Lower leg skin (tissue), 4 donors: ENCODE results near the gene CDCA7. TPM values are rescaled to one million over a fixed set of nuclear protein-coding genes. Genes with fewer than 3 reads are reported as not detected.

Source experiments
- DNase-seq, 2 donors: peaks; one replicate each; pipeline ENCODE4 v3.0.0-alpha.2; 2019; ENCODE audit warnings: low spot score in 2 of 2
- H3K4me3 ChIP-seq: fragments of 200-600 bp; sonication (generic); 2 replicates; pipeline ENCODE4 v1.5.1; 2017; ENCODE audit warnings: mild to moderate bottlenecking, low read depth; ENCODE audit not compliant: poor library complexity, severe bottlenecking
- POLR2A ChIP-seq, 2 donors: fragments of 450-650 bp; IDR thresholded peaks; one replicate each; pipeline ENCODE4 v1.6.1; 2016 to 2017; ENCODE audit warnings: antibody characterized with exemption in 2 of 2, mild to moderate bottlenecking in 1 of 2, moderate library complexity in 1 of 2
- WGBS, 2 donors: methylation state at CpG; one replicate each; pipeline ENCODE4 v1.1.5; 2018; 5-methylcytosine and 5-hydroxymethylcytosine counted together
- intact Hi-C: fragments of 100-400 bp; cut with DNase I; formaldehyde crosslinking; loops from one replicate; pipeline ENCODE4 v1.15.0; 2023; ENCODE audit warnings: low total_unique reads
- total RNA-seq, 4 donors: library from RNA; depleted of rRNA; stranded (reverse); fragments of >200 nt; gene quantifications; one replicate each; pipeline ENCODE4 v1.1.0, GENCODE V29; 2016
- TF ChIP-seq, protein P1 (sequence below), 3 donors: fragments of 450-650 bp; IDR thresholded peaks; one replicate each; pipeline ENCODE4 v1.5.1; 2016; ENCODE audit warnings: antibody characterized with exemption in 3 of 3, mild to moderate bottlenecking in 3 of 3, moderate library complexity in 2 of 3

The CDCA7 gene
- total RNA-seq, 4 donors from 2014 or later: 5.4 to 6.6 (median 5.7) TPM

DNA sequence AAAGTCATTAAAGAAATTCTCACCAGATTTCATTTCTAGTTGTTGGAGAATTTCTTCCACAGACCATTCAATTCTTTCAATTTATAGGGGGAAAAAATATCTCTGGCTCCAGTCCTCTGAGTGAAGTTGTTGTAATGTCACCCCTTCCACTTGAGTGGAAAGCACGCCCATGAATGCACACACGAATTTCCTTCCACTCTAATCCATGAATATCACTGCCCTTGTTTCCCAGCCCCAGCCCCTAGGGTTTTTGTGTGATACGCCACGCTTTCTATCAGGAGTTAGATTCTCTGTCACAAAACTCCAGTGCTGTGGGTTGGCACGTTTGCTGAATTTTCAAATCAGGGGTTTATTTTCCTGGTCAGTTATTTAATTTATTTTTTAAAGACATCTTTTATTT, 38.1 kb downstream of the CDCA7 start:
- WGBS, 2 donors: 77 to 85% methylated on average over 5 of the region's 5 CpGs
- no peak overlapping the region for H3K4me3 ChIP-seq
- intact Hi-C loops: no loop called here
- DNase-seq: no peak
- no peak for TF ChIP-seq POLR2A (IDR thresholded peaks at IDR 0.05)
- TF ChIP-seq, protein P1, sequence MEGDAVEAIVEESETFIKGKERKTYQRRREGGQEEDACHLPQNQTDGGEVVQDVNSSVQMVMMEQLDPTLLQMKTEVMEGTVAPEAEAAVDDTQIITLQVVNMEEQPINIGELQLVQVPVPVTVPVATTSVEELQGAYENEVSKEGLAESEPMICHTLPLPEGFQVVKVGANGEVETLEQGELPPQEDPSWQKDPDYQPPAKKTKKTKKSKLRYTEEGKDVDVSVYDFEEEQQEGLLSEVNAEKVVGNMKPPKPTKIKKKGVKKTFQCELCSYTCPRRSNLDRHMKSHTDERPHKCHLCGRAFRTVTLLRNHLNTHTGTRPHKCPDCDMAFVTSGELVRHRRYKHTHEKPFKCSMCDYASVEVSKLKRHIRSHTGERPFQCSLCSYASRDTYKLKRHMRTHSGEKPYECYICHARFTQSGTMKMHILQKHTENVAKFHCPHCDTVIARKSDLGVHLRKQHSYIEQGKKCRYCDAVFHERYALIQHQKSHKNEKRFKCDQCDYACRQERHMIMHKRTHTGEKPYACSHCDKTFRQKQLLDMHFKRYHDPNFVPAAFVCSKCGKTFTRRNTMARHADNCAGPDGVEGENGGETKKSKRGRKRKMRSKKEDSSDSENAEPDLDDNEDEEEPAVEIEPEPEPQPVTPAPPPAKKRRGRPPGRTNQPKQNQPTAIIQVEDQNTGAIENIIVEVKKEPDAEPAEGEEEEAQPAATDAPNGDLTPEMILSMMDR (IDR thresholded peaks at IDR 0.05): no peak

DNA sequence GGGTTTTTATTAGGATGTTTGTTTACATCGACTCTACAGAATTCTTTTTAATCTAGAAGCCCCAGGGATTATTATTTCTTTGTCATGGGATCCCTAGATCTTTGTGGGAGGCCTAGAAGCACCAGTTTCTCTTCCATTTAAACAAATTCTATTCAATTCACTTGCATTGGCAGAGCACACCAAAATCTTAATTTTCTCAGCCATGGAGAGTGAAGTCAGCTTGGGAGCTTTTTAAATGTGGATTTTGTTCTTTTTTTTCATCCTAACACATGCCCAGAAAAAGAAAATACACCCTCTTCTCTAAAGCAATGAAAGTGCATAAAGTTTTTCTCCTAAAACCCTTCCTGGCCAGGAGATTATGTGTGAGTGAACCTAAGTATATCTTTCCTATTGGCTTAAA, 38.5 kb downstream of the CDCA7 start:
- TF ChIP-seq, protein P1 (IDR thresholded peaks at IDR 0.05): no peak
- TF ChIP-seq POLR2A (IDR thresholded peaks at IDR 0.05): no peak
- no peak for DNase-seq
- intact Hi-C loops: no loop called here
- WGBS, 2 donors: 61 to 89% methylated on average over 1 of the region's 1 CpG
- no peak overlapping the region for H3K4me3 ChIP-seq

DNA sequence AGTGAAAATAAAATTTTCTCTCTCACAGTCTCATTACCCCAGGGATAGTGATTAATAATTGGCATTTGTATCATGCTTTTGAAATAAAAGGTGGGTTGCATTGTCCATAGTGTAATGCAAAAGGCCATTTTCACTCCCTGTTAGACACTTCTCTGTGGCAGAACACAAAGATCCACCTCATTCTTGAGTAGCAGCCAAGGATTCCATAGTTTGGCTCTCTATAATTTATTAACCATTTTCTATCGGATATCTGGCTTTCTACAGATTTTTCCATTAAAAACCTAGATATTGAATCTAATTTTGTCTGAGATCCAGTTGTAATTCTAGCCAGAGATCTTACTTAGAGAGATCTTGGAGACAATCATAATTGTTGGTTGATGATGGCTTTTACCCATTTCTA, 39.0 kb downstream of the CDCA7 start:
- 69 to 70% methylated on average over 1 of the region's 1 CpG for WGBS, 2 donors
- no peak overlapping the region for H3K4me3 ChIP-seq
- intact Hi-C loops: no loop called here
- DNase-seq: no peak
- TF ChIP-seq POLR2A (IDR thresholded peaks at IDR 0.05): no peak
- TF ChIP-seq, protein P1 (IDR thresholded peaks at IDR 0.05): no peak

DNA sequence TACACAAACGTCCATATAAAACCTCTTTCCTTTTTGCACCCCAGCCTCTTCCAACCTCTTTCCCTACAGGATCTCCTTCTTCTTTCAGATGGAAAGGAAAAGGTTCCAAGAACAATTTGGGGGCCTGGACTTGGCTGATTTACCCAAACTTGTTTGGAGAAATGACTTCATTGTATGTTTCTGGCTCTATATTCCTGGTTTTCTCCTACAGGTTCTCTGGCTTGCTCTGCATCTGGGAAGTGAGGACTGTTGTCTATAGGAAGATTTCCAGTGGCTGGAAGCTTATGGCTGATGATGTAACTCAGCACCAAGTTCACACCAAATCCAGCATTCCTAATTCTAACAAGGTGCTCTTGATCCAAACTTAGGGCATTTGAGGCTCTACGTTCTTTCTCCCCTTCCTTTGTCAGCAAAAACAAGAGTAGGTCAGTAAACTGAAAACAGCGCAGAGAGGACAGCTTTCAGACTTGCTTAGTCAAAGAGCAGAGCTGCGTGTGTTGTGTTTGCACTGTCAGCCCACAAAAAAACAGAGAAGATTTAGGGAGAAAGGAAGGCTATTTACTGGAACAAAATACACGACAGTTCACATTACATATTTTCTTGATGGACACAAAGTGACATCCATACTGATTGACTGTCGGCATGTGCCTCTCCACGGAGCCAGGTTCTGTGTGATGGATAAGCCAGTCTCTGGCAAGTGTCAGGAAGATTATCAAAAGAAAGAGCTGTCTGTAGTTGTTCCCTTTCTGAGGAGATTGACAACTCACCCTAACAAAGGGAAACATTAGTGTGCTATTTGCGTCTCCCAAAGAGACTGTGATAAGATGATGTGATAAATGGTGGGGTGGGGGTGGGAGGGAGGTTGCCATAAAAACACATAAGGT, 39.7 kb downstream of the CDCA7 start:
- TF ChIP-seq, protein P1 (IDR thresholded peaks at IDR 0.05): no peak
- no peak for TF ChIP-seq POLR2A (IDR thresholded peaks at IDR 0.05)
- intact Hi-C loops: no loop called here
- DNase-seq: no peak
- WGBS, 2 donors: 64 to 65% methylated on average over 8 of the region's 8 CpGs
- H3K4me3 ChIP-seq: no peak overlapping the region

DNA sequence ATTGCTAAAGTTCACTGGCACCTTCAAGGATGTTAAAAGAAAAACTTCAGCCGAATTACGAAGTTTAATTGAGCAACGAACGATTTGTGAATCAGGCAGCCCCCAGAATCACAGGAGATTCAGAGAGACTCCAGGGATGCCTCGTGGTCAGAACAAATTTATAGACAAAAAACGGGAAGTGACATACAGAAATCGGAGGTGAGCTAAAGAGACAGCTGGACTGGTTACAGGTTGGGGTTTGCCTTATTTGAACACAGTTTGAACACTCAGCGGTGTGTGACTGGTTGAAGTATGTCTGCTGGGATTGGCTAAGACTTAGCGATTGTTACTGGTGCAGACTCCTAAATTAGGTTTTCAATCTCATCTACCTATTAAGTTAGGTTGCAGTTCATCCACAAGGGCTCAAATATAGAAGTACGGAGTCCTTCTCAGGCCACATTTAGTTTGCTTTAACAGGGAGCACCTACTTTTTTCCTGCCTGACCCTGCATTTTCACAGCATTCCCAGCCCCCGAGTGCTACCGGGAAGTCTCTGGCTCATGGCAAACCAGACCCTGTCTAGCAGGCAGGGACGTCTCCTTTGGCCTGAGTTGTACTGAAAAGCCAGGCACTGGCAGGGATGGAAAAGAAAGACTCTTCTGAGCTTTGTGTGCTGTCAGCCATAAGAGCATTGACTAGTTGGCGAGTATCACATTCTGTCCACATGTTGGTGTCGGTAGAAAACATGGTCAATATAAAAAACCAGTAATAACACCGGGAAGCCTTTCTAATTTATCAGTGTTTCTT, 41.1 kb downstream of the CDCA7 start:
- TF ChIP-seq POLR2A (IDR thresholded peaks at IDR 0.05): no peak
- TF ChIP-seq, protein P1 (IDR thresholded peaks at IDR 0.05): no peak
- intact Hi-C loops: no loop called here

More for the DNA sequence above, 41.1 kb downstream of the CDCA7 start:
- WGBS, 2 donors: 87 to 89% methylated on average over 16 of the region's 16 CpGs
- H3K4me3 ChIP-seq: no peak overlapping the region
- DNase-seq: no peak
